Loucy (cell line): ENCODE measurements around the gene SNAPC1.
A peak's percentile ranks its signal among the peaks of the same experiment; 100 is the strongest.

Experiments
- H2AFZ ChIP-seq: fragments of 200-600 bp; sonication (generic); 2 replicates; pipeline ENCODE4 v1.6.0; 2016; ENCODE audit warnings: antibody characterized with exemption, mild to moderate bottlenecking, low read length, moderate library complexity
- H3F3A ChIP-seq: fragments of 200-600 bp; 2 replicates; pipeline ENCODE4 v1.6.0; 2016; ENCODE audit warnings: antibody characterized with exemption, low read depth, mild to moderate bottlenecking
- H3K27me3 ChIP-seq: fragments of 200-600 bp; sonication (generic); 2 replicates; pipeline ENCODE4 v1.6.1; 2014; ENCODE audit warnings: low read length, mild to moderate bottlenecking; ENCODE audit not compliant: insufficient read depth, poor library complexity, severe bottlenecking
- H3K36me3 ChIP-seq: fragments of 200-600 bp; sonication (generic); 2 replicates; pipeline ENCODE4 v1.6.1; 2016; ENCODE audit warnings: low read length; ENCODE audit not compliant: insufficient read depth
- H3K4me1 ChIP-seq: fragments of 200-600 bp; sonication (generic); 2 replicates; pipeline ENCODE4 v1.5.1; 2014; ENCODE audit warnings: low read length, mild to moderate bottlenecking; ENCODE audit not compliant: insufficient read depth, poor library complexity, severe bottlenecking
- H3K4me2 ChIP-seq: fragments of 200-600 bp; sonication (generic); 2 replicates; pipeline ENCODE4 v1.6.0; 2014; ENCODE audit warnings: antibody characterized with exemption, low read length, low read depth, mild to moderate bottlenecking; ENCODE audit not compliant: poor library complexity, severe bottlenecking
- H3K4me3 ChIP-seq: fragments of 200-600 bp; sonication (generic); 2 replicates; pipeline ENCODE4 v1.5.1; 2014; ENCODE audit warnings: low read length, mild to moderate bottlenecking, mixed read lengths; ENCODE audit not compliant: poor library complexity, severe bottlenecking
- H3K79me2 ChIP-seq: fragments of 200-600 bp; sonication (generic); 2 replicates; pipeline ENCODE4 v1.6.1; 2014; ENCODE audit warnings: low read length; ENCODE audit not compliant: insufficient read depth
- H3K9ac ChIP-seq: fragments of 200-600 bp; sonication (generic); 2 replicates; pipeline ENCODE4 v1.6.0; 2014; ENCODE audit warnings: mild to moderate bottlenecking, low read depth, low read length, moderate library complexity; ENCODE audit not compliant: poor library complexity, severe bottlenecking
- H3K9me2 ChIP-seq: fragments of 200-600 bp; sonication (generic); replicated peaks from 2 replicates; pipeline ENCODE4 v1.6.1; 2016; ENCODE audit warnings: low read depth, low read length, mixed read lengths
- H3K9me3 ChIP-seq: fragments of 200-600 bp; sonication (generic); 2 replicates; pipeline ENCODE4 v1.6.1; 2014; ENCODE audit warnings: mild to moderate bottlenecking, antibody characterized with exemption, low read length, low read depth; ENCODE audit not compliant: insufficient read depth
- H4K20me1 ChIP-seq: fragments of 200-600 bp; sonication (generic); 2 replicates; pipeline ENCODE4 v1.6.0; 2014; ENCODE audit warnings: antibody characterized with exemption, low read length, mild to moderate bottlenecking; ENCODE audit not compliant: insufficient read depth, poor library complexity, severe bottlenecking
- CTCF ChIP-seq: fragments of 200-600 bp; sonication (generic); conservative IDR thresholded peaks from 2 replicates; pipeline ENCODE4 v1.5.1; 2014; ENCODE audit warnings: mild to moderate bottlenecking, antibody characterized with exemption, low read length
- EZH2phosphoT487 ChIP-seq: fragments of 200-600 bp; IDR thresholded peaks from 2 replicates; pipeline ENCODE4 v1.6.1; 2018; ENCODE audit warnings: antibody characterized with exemption, mild to moderate bottlenecking, moderate library complexity, borderline replicate concordance

SNAPC1 gene

DNA sequence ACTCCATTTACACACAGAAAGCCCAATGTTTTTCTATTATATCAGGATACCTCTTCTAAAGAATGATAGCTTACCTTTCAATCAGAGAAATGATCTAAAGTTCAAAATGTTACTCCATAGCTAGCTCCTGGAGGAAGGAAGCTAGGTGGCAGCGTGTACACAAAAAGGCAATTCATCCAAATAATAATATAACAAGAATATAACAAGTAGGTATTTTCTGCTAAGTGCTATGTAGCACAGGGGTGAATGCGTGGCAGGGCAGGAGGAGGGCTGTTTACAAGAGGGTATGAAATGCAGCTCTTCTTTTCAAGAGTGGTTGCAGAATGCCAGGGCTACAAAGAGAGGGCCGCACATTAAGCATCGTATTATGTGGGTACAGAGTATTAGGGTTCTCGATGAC is 663 bp upstream of the SNAPC1 start:
- Histone ChIP-seq H3K36me3 (no peaks in the 10 kb centered on the region), H3K4me3 (peak overlapping the region; percentile 87), H3K9ac (peak overlapping the region; percentile 71), H3K9me3 (no peaks in the 10 kb centered on the region), H4K20me1 (no peaks in the 10 kb centered on the region), H2AFZ (peak overlapping the region; percentile 83), H3K4me1 (peaks cover 36% of the 10 kb centered on the region), H3K79me2 (peaks cover 43% of the 10 kb centered on the region), H3K27me3 (no peaks in the 10 kb centered on the region), H3F3A (no peaks in the 10 kb centered on the region), H3K9me2 (no peaks in the 10 kb centered on the region), H3K4me2 (peak overlapping the region; percentile 83)
- TF ChIP-seq CTCF, result no peak; the same call in 1 of the 2 replicates
- no peak for TF ChIP-seq EZH2phosphoT487

DNA sequence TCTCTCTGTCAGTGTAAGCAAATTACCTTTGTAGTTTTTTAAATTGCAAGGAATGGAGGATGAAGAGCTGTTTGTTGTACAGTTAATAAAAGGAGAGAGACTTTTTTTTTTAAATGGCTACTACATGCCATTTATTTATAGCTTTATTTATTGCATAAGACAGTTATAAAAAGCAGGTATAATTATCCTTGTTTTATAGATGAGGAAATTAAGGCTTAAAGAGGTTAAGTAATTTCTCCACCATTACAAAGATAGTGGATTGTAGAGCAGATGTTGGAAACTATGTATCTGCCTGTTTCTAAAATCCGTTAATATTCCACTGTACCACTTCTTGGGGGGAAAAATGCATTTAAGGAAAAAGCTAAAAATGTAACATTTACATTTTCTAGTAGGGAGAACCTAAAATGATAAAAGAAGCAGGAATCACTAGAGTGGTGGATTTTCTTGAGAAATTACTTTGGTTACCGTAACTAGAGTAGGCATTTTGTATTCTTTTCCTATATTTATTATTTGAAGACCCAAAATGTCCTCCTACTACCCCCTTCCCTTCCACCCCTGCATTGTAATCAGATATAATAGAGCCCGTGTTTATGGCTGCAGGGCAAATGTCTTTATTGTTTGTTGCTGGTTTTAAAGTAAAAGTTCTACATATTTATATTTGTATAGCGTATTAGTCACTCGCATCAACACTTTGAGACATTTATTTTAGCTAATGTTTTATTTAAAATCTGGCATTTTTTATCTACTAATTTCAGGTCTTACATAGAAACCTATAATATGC is 2.3 kb downstream of the SNAPC1 start:
- Histone ChIP-seq H4K20me1 (no peaks in the 10 kb centered on the region), H3K79me2 (peaks cover 65% of the 10 kb centered on the region), H3K4me1 (peaks cover 43% of the 10 kb centered on the region), H2AFZ (no peak overlapping the region), H3F3A (no peaks in the 10 kb centered on the region), H3K9me2 (no peaks in the 10 kb centered on the region), H3K4me3 (peak overlapping the region; percentile 87), H3K9ac (peak overlapping the region; percentile 71), H3K4me2 (peak overlapping the region; percentile 91), H3K36me3 (peaks cover 9% of the 10 kb centered on the region; the same call in 1 of the 2 replicates), H3K9me3 (no peaks in the 10 kb centered on the region), H3K27me3 (no peaks in the 10 kb centered on the region)
- TF ChIP-seq CTCF (no peak), EZH2phosphoT487 (no peak)

DNA sequence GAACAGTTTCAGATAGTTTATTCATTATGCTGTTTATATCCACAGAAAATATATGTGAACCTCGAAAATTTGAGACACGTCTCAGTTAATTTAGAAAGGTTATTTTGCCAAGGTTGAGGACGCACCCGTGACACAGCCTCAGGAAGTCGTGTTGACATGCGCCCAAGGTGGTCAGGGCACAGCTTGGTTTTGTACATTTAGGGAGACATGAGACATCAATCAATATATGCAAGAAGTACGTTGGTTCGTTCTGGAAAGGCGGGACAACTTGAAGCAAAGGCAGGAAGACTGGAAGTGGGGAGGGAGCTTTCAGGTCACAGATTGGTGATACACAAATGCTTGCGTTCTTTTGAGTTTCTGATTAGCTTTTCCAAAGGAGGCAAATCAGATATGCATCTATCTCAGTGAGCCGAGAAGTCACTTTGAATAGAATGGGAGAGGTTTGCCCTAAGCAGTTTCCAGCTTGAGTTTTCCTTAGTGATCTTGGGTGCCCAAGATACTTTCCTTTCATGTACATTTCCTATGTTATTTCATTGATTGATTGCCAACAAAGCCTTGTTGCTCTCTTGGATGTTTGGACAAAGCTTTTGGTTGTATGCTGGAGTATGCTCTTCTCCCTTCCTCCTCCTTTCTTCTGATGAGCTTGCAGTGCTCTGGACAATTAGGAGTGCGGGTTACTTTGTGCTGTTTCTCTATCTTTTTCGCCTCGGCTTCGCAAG is 3.2 kb downstream of the SNAPC1 start:
- no peaks in the 10 kb centered on the region for H4K20me1 ChIP-seq
- peak overlapping the region; percentile 87 for H3K4me3 ChIP-seq
- TF ChIP-seq CTCF, result no peak
- no peak for TF ChIP-seq EZH2phosphoT487
- peaks cover 13% of the 10 kb centered on the region; the same call in 1 of the 2 replicates for H3K36me3 ChIP-seq
- H3K9me3 ChIP-seq, result no peaks in the 10 kb centered on the region
- peaks cover 65% of the 10 kb centered on the region for H3K79me2 ChIP-seq
- H3K4me2 ChIP-seq, result peak overlapping the region; percentile 91
- H3K27me3 ChIP-seq, result no peaks in the 10 kb centered on the region
- peak overlapping the region; percentile 71 for H3K9ac ChIP-seq
- no peak overlapping the region for H2AFZ ChIP-seq
- H3F3A ChIP-seq, result no peaks in the 10 kb centered on the region
- H3K9me2 ChIP-seq, result no peaks in the 10 kb centered on the region
- peaks cover 43% of the 10 kb centered on the region for H3K4me1 ChIP-seq
